ENCODE data around the gene CYP2U1.

GRCh38 chr4:107893171-107894137, 37.9 kb upstream of the CYP2U1 start:
- TF ChIP-seq CTCF (conservative IDR thresholded peaks at IDR 0.05; ENCODE audit: low read depth, low read length) (no peak), FOS (IDR thresholded peaks at IDR 0.05; ENCODE audit: low read depth, low read length) (no peak), MXI1 (IDR thresholded peaks at IDR 0.05; ENCODE audit: borderline replicate concordance, low read depth, low read length) (no peak), RAD21 (IDR thresholded peaks at IDR 0.05; ENCODE audit: low read length) (no peak), RCOR1 (IDR thresholded peaks at IDR 0.05; ENCODE audit: insufficient replicate concordance, low read length) (no peak), ELK1 (IDR thresholded peaks at IDR 0.05; ENCODE audit: borderline replicate concordance, low read depth, low read length) (no peak), CEBPB (IDR thresholded peaks at IDR 0.05; ENCODE audit: low read depth, low read length) (no peak), RFX5 (IDR thresholded peaks at IDR 0.05; ENCODE audit: low read depth, low read length) (no peak), SMC3 (IDR thresholded peaks at IDR 0.05; ENCODE audit: low read depth, low read length) (no peak), POLR2A (IDR thresholded peaks at IDR 0.05; ENCODE audit: low read depth, low read length) (no peak), USF2 (IDR thresholded peaks at IDR 0.05; ENCODE audit: low read depth, low read length) (no peak), MAFK (IDR thresholded peaks at IDR 0.05; ENCODE audit: low read depth, low read length) (no peak)
